ENCODE measurements around the gene MUC5B.
"Not testable (repeated sequence)": the region's sequence is repeated elsewhere in the genome, so short reads cannot be mapped to it uniquely, and the experiment has no call there.

MUC5B gene

GRCh38 chr11:1260620-1261019 is 37.8 kb downstream of the MUC5B start:
- DNase-seq (ENCODE audit: low read depth), result no peak
- no peak for TF ChIP-seq CTCF (IDR thresholded peaks at IDR 0.05; ENCODE audit: control insufficient read depth, insufficient read depth, low read depth, low read length, missing control alignments)
- H3K4me3 ChIP-seq (ENCODE audit: control insufficient read depth, low read depth, low read length), result no peak overlapping the region

GRCh38 chr11:1261241-1262071 is 38.6 kb downstream of the MUC5B start:
- H3K4me3 ChIP-seq (ENCODE audit: control insufficient read depth, low read depth, low read length), result no peak overlapping the region
- DNase-seq (ENCODE audit: low read depth), result no peak
- TF ChIP-seq CTCF (IDR thresholded peaks at IDR 0.05; ENCODE audit: control insufficient read depth, insufficient read depth, low read depth, low read length, missing control alignments), result no peak

GRCh38 chr11:1262172-1263006 is 39.5 kb downstream of the MUC5B start:
- TF ChIP-seq CTCF (IDR thresholded peaks at IDR 0.05; ENCODE audit: control insufficient read depth, insufficient read depth, low read depth, low read length, missing control alignments), result no peak
- DNase-seq (ENCODE audit: low read depth), result peak; percentile 56
- peak overlapping the region; percentile 47 for H3K4me3 ChIP-seq (ENCODE audit: control insufficient read depth, low read depth, low read length)

GRCh38 chr11:1263010-1263409 is 40.1 kb downstream of the MUC5B start:
- H3K4me3 ChIP-seq (ENCODE audit: control insufficient read depth, low read depth, low read length), result peak overlapping the region; percentile 47
- DNase-seq (ENCODE audit: low read depth), result no peak
- TF ChIP-seq CTCF (IDR thresholded peaks at IDR 0.05; ENCODE audit: control insufficient read depth, insufficient read depth, low read depth, low read length, missing control alignments), result no peak

GRCh38 chr11:1264444-1264843 is 41.6 kb downstream of the MUC5B start:
- TF ChIP-seq CTCF (IDR thresholded peaks at IDR 0.05; ENCODE audit: control insufficient read depth, insufficient read depth, low read depth, low read length, missing control alignments), result peak; percentile 50
- H3K4me3 ChIP-seq (ENCODE audit: control insufficient read depth, low read depth, low read length), result not testable (repeated sequence)
- DNase-seq (ENCODE audit: low read depth), result peak; percentile 44

GRCh38 chr11:1265480-1265879 is 42.6 kb downstream of the MUC5B start:
- not testable (repeated sequence) for H3K4me3 ChIP-seq (ENCODE audit: control insufficient read depth, low read depth, low read length); DNase-seq (ENCODE audit: low read depth)

- DNase-seq (ENCODE audit: low read depth); H3K4me3 ChIP-seq (ENCODE audit: control insufficient read depth, low read depth, low read length): not testable (repeated sequence)
Observed at GRCh38 chr11:1266976-1267375, 44.1 kb downstream of the MUC5B start.

Measured in AG09309 (cell line).